Natural killer cell (primary cell): Measurements from ENCODE around the gene AGA. TPM values are rescaled to one million over a fixed set of nuclear protein-coding genes. Genes with fewer than 3 reads are reported as not detected.

Experiments used
- ATAC-seq, 3 donors: fragments of 150-1000 bp in 2 of 3; fragments of 200-7000 bp in 1 of 3; cut with Tn5 transposase; 1 replicate in 1 of 3; 2 replicates in 2 of 3; pipeline ENCODE4 v1.10.0; 2021; ENCODE audit warnings: mild to moderate bottlenecking in 2 of 3, moderate library complexity in 2 of 3
- DNase-seq, 2 donors: peaks; one replicate each; pipeline versions ENCODE4 v3.0.0 to v3.0.0-alpha.2; 2013 to 2021; ENCODE audit warnings: mixed read lengths in 1 of 2
- H3K27ac ChIP-seq: one replicate; pipeline ENCODE4 v1.5.1; 2013; ENCODE audit warnings: mild to moderate bottlenecking, low read length
- H3K27me3 ChIP-seq: one replicate; pipeline ENCODE4 v1.6.1; 2013; ENCODE audit warnings: low read length; ENCODE audit not compliant: control insufficient read depth, insufficient read depth
- H3K36me3 ChIP-seq: one replicate; pipeline ENCODE4 v1.6.1; 2013; ENCODE audit warnings: low read length; ENCODE audit not compliant: control insufficient read depth, insufficient read depth
- H3K4me1 ChIP-seq: one replicate; pipeline ENCODE4 v1.6.1; 2013; ENCODE audit warnings: low read length; ENCODE audit not compliant: control insufficient read depth, insufficient read depth
- H3K4me3 ChIP-seq: one replicate; pipeline ENCODE4 v1.5.1; 2013; ENCODE audit warnings: low read length
- H3K9me3 ChIP-seq: one replicate; pipeline ENCODE4 v1.6.1; 2013; ENCODE audit warnings: low read length; ENCODE audit not compliant: control insufficient read depth, insufficient read depth
- H3K27ac Mint-ChIP-seq, 2 donors: one replicate each; pipeline ENCODE4 v1.8.0; 2022; ENCODE audit warnings: mild to moderate bottlenecking in 2 of 2, mixed read lengths in 2 of 2, moderate library complexity in 1 of 2
- H3K27me3 Mint-ChIP-seq, 2 donors: one replicate each; pipeline ENCODE4 v1.8.0; 2022; ENCODE audit warnings: low read depth in 2 of 2, mixed read lengths in 2 of 2
- H3K36me3 Mint-ChIP-seq: one replicate; pipeline ENCODE4 v1.8.0; 2022; ENCODE audit warnings: mixed read lengths
- H3K4me1 Mint-ChIP-seq, 2 donors: one replicate each; pipeline ENCODE4 v1.8.0; 2022; ENCODE audit warnings: mixed read lengths in 2 of 2
- H3K4me3 Mint-ChIP-seq: one replicate; pipeline ENCODE4 v1.8.0; 2022; ENCODE audit warnings: mild to moderate bottlenecking, moderate library complexity, mixed read lengths
- H3K9me3 Mint-ChIP-seq, 2 donors: one replicate each; pipeline ENCODE4 v1.8.0; 2022; ENCODE audit warnings: mixed read lengths in 2 of 2
- WGBS: methylation state at CpG from one replicate; pipeline ENCODE4 v1.1.7; 2013; ENCODE audit warnings: missing lambda C conversion rate; ENCODE audit not compliant: insufficient coverage; 5-methylcytosine and 5-hydroxymethylcytosine counted together
- intact Hi-C: fragments of 100-400 bp; cut with micrococcal nuclease; formaldehyde crosslinking; loops from one replicate; pipeline ENCODE4 v1.14.2; 2022
- total RNA-seq, 4 donors: library from RNA; stranded (reverse); fragments of 120-200 nt in 1 of 4; gene quantifications; one replicate each; pipeline versions ENCODE4 v1.2.3 to v1.2.4, GENCODE V29; 2013 to 2022
- TF ChIP-seq, protein P1 (sequence below): fragments of 200-600 bp; IDR thresholded peaks from one replicate; pipeline ENCODE4 v1.8.0; 2022; ENCODE audit warnings: antibody characterized with exemption

The AGA gene
- total RNA-seq, 3 donors from 2014 or later (not counting 1 experiment from before 2014, with no cell fraction given) = 15.7 to 16.9 (median 16.6) TPM

DNA sequence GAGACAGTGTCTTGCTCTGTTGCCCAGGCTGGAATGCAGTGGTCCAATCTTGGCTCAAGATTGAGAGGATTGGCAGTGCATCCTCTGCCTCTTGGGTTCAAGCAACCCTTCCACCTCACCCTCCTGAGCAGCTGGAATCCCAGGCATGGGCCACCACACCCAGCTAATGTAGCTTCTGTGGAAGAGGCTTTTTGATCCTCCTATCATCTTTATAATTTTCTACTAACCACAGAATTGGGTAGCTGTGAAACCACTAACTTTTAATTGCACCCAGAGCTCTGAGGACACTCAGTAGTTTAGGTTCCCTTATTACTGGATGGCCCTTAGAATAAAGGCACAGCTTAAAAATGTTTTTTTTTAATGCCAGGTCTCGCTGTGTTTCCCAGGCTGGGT, 8.9 kb upstream of the AGA start:
- intact Hi-C loops = no loop called here
- no peak overlapping the region for H3K4me3 ChIP-seq
- H3K9me3 ChIP-seq = no peaks in the 10 kb centered on the region
- DNase-seq (no peak), ATAC-seq (no peak)
- TF ChIP-seq, protein P1, sequence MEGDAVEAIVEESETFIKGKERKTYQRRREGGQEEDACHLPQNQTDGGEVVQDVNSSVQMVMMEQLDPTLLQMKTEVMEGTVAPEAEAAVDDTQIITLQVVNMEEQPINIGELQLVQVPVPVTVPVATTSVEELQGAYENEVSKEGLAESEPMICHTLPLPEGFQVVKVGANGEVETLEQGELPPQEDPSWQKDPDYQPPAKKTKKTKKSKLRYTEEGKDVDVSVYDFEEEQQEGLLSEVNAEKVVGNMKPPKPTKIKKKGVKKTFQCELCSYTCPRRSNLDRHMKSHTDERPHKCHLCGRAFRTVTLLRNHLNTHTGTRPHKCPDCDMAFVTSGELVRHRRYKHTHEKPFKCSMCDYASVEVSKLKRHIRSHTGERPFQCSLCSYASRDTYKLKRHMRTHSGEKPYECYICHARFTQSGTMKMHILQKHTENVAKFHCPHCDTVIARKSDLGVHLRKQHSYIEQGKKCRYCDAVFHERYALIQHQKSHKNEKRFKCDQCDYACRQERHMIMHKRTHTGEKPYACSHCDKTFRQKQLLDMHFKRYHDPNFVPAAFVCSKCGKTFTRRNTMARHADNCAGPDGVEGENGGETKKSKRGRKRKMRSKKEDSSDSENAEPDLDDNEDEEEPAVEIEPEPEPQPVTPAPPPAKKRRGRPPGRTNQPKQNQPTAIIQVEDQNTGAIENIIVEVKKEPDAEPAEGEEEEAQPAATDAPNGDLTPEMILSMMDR = no peak
- Mint-ChIP-seq H3K4me3 (no peak overlapping the region), H3K27me3 (no peaks in the 10 kb centered on the region), H3K4me1 (no peaks in the 10 kb centered on the region), H3K9me3 (no peaks in the 10 kb centered on the region), H3K27ac (no peak overlapping the region), H3K36me3 (no peaks in the 10 kb centered on the region)
- WGBS = 63% methylated on average over 1 of the region's 1 CpG
- no peaks in the 10 kb centered on the region for H3K4me1 ChIP-seq
- no peaks in the 10 kb centered on the region for H3K36me3 ChIP-seq
- H3K27ac ChIP-seq = no peak overlapping the region
- H3K27me3 ChIP-seq = no peaks in the 10 kb centered on the region

DNA sequence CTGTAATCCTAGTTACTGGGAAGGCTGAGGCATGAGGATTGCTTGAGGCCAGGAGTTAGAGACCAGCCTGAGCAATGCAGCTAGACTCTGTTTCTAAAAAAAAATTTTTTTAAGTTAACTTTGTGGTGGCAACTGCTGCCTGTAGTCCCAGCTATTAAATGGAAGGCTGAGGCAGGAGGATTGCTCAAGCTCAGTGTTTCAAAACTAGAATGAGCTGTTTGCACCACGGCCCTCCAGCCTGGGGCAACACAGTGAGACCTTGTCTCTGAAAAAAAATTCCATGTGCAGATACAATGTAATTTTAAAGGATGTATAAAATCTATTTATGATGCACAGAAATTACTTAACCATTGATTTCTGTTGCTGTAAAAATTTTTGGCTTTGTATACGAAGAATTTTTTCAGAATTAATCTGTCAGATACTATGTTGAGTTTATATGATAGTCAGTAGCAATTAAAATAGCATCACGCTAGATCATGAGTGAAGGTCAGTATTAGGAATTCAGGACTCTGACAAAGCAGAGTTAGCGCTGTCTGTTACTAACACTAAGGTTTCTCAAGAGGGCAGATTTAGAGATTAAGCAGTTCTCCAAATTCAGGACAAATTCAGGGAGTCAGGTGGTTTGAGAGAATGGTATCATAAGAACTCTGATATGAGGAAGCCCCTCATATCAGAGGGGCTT, 8.3 kb upstream of the AGA start:
- Histone ChIP-seq H3K27me3 (no peaks in the 10 kb centered on the region), H3K4me3 (no peak overlapping the region), H3K27ac (no peak overlapping the region), H3K4me1 (no peaks in the 10 kb centered on the region), H3K36me3 (no peaks in the 10 kb centered on the region), H3K9me3 (no peaks in the 10 kb centered on the region)
- H3K36me3 Mint-ChIP-seq = no peaks in the 10 kb centered on the region
- ATAC-seq (no peak), DNase-seq (no peak)
- no peak overlapping the region for H3K4me3 Mint-ChIP-seq
- 93% methylated on average over 4 of the region's 4 CpGs for WGBS
- no peaks in the 10 kb centered on the region for H3K9me3 Mint-ChIP-seq
- intact Hi-C loops = no loop called here
- TF ChIP-seq, protein P1 = no peak
- H3K4me1 Mint-ChIP-seq = peaks cover 0 to under 1% of the 10 kb centered on the region in 2 donors
- H3K27ac Mint-ChIP-seq = no peak overlapping the region
- H3K27me3 Mint-ChIP-seq = no peaks in the 10 kb centered on the region

DNA sequence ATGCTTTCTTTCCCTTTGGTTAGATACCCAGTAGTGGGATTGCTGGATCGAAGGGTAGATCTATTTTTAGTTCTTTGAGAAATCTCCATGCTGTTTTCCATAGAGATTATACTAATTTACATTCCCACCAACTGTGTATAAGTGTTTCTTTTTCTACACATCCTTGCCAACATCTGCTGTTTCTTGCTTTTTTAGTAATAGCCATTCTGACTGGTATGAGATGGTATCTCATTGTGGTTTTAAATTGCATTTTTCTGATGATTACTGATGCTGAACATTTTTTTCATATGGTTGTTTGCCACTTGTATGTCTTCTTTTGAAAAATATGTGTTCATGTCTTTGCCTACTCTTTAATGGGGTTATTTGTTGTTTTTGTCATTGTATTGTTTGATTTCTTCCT, 6.6 kb upstream of the AGA start:
- no CpG with 5 or more reads among the region's 1 CpG for WGBS
- H3K9me3 ChIP-seq = no peaks in the 10 kb centered on the region
- TF ChIP-seq, protein P1 = no peak
- ATAC-seq = no peak
- H3K36me3 ChIP-seq = no peaks in the 10 kb centered on the region
- intact Hi-C loops = no loop called here
- H3K27ac ChIP-seq = no peak overlapping the region
- no peaks in the 10 kb centered on the region for H3K4me1 ChIP-seq
- Mint-ChIP-seq H3K27ac (no peak overlapping the region), H3K36me3 (no peaks in the 10 kb centered on the region), H3K4me3 (no peak overlapping the region), H3K9me3 (no peaks in the 10 kb centered on the region), H3K27me3 (no peaks in the 10 kb centered on the region), H3K4me1 (peaks cover 0 to 4% of the 10 kb centered on the region in 2 donors)
- H3K4me3 ChIP-seq = no peak overlapping the region
- H3K27me3 ChIP-seq = no peaks in the 10 kb centered on the region
- no peak for DNase-seq
